ENCODE results near the gene KANSL3.

KANSL3 gene

GRCh38 chr2:96546797-96547196 is 91.3 kb downstream of the KANSL3 start:
- no peak overlapping the region for H3K4me3 ChIP-seq (ENCODE audit: low read depth, low read length)

- H3K4me3 ChIP-seq (ENCODE audit: low read depth, low read length) = no peak overlapping the region
These were observed 91.8 kb downstream of the KANSL3 start for GRCh38 chr2:96546321-96546720.
